ENCODE results near the gene SLIT2. TPM values are rescaled to one million over a fixed set of nuclear protein-coding genes. Genes with fewer than 3 reads are reported as not detected.

The SLIT2 gene
- total RNA-seq, 1 experiment from 2014 or later = not detected

DNA sequence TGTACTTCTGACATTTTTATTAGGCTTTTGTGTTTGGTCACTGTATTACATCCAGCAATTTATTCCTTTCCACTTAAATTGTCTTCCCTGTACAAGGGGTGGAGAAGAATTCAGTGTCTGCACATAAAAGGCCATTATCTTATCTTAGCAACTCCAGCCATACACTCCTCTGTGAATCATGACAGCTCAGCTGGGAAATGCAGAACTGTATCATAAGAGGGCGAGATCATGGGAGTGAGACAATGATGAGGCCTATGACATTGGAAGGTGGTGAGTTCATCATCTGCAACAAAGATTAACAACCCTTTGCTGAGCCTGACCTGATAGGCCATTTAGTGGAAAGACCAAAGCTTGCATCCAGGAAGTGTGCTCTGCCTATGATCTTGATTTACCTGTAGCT, 33.3 kb downstream of the SLIT2 start:
- Histone ChIP-seq H3K79me2 (ENCODE audit: low read length) (no peaks in the 10 kb centered on the region), H3K4me3 (ENCODE audit: low read length) (no peak overlapping the region), H3K27me3 (ENCODE audit: low read length) (no peaks in the 10 kb centered on the region; the same call in 1 of the 2 replicates), H4K20me1 (ENCODE audit: insufficient read depth, low read depth, low read length) (no peaks in the 10 kb centered on the region), H3K36me3 (ENCODE audit: insufficient read depth, low read length) (no peaks in the 10 kb centered on the region), H3K9ac (ENCODE audit: low read length) (no peak overlapping the region), H3K4me1 (ENCODE audit: low read length) (no peaks in the 10 kb centered on the region), H3K9me2 (replicated peaks; ENCODE audit: insufficient read depth, low read length) (no peaks in the 10 kb centered on the region), H3K4me2 (ENCODE audit: low read depth, low read length, poor library complexity, severe bottlenecking) (no peak overlapping the region), H3K9me3 (ENCODE audit: low read length) (no peaks in the 10 kb centered on the region), H3K27ac (ENCODE audit: low read length) (no peak overlapping the region), H2AFZ (ENCODE audit: low read length) (no peak overlapping the region)
- DNase-seq = no peak

DNA sequence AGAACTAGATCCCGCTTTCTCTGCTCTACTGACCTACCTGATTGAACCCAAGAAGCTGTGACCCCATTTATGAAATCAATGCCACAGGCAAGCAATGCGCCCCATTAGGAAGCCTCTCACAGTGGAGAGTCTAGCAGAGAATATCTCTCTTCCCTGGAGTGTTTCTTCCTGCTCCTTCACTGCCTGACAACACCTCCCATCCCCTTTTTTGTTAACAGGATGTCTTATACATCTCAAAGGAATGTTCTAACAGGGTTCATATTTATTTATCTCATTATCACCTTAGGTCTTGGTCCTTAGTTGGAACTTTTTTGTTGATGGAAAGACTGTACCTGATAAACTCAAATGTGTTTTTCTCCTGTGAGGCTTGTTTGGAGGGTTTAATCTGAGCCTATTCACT, 35.5 kb downstream of the SLIT2 start:
- no peaks in the 10 kb centered on the region for H3K9me3 ChIP-seq (ENCODE audit: low read length)
- H3K4me1 ChIP-seq (ENCODE audit: low read length) = no peaks in the 10 kb centered on the region
- H3K4me2 ChIP-seq (ENCODE audit: low read depth, low read length, poor library complexity, severe bottlenecking) = no peak overlapping the region
- H2AFZ ChIP-seq (ENCODE audit: low read length) = no peak overlapping the region
- no peaks in the 10 kb centered on the region for H3K9me2 ChIP-seq (replicated peaks; ENCODE audit: insufficient read depth, low read length)
- H3K27me3 ChIP-seq (ENCODE audit: low read length) = no peaks in the 10 kb centered on the region; the same call in 1 of the 2 replicates
- no peak overlapping the region for H3K4me3 ChIP-seq (ENCODE audit: low read length)
- H3K36me3 ChIP-seq (ENCODE audit: insufficient read depth, low read length) = no peaks in the 10 kb centered on the region
- no peak overlapping the region for H3K9ac ChIP-seq (ENCODE audit: low read length)
- no peak for DNase-seq
- H4K20me1 ChIP-seq (ENCODE audit: insufficient read depth, low read depth, low read length) = no peaks in the 10 kb centered on the region
- no peak overlapping the region for H3K27ac ChIP-seq (ENCODE audit: low read length)
- no peaks in the 10 kb centered on the region for H3K79me2 ChIP-seq (ENCODE audit: low read length)

DNA sequence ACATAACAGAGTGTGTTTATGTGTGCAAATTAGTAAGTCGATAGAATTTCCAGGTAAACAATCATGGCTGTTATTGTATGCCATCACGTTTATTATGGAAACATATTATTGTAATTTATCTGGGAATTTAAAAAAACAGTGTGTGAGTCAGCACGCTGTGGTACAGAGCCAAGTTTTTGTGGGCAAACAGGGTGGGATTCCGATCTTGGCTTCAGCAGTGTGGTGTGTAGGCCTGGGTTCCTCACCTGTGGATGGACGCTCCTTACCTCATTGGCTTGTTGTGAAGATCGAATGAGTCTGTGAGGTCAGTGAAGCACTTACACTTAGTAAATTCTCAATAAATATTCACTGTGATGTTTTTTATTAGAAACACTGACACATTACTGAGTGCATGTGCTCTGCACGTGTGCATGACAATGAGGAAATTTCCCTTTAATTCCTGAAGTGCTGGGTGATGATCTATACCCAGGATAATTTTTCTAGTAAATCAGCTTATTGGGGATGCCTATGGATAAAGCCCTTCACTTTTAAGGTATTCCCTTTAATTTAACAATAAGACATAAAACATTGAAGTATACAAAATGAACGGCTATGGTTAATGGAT, 36.4 kb downstream of the SLIT2 start:
- no peaks in the 10 kb centered on the region; the same call in 1 of the 2 replicates for H3K27me3 ChIP-seq (ENCODE audit: low read length)
- H3K9me2 ChIP-seq (replicated peaks; ENCODE audit: insufficient read depth, low read length) = no peaks in the 10 kb centered on the region
- no peaks in the 10 kb centered on the region for H3K79me2 ChIP-seq (ENCODE audit: low read length)
- H3K4me3 ChIP-seq (ENCODE audit: low read length) = no peak overlapping the region
- H3K27ac ChIP-seq (ENCODE audit: low read length) = no peak overlapping the region
- H3K9me3 ChIP-seq (ENCODE audit: low read length) = no peaks in the 10 kb centered on the region
- no peaks in the 10 kb centered on the region for H3K4me1 ChIP-seq (ENCODE audit: low read length)
- H3K4me2 ChIP-seq (ENCODE audit: low read depth, low read length, poor library complexity, severe bottlenecking) = no peak overlapping the region
- H3K9ac ChIP-seq (ENCODE audit: low read length) = no peak overlapping the region
- no peak for DNase-seq
- H4K20me1 ChIP-seq (ENCODE audit: insufficient read depth, low read depth, low read length) = no peaks in the 10 kb centered on the region
- no peak overlapping the region for H2AFZ ChIP-seq (ENCODE audit: low read length)
- no peaks in the 10 kb centered on the region for H3K36me3 ChIP-seq (ENCODE audit: insufficient read depth, low read length)

DNA sequence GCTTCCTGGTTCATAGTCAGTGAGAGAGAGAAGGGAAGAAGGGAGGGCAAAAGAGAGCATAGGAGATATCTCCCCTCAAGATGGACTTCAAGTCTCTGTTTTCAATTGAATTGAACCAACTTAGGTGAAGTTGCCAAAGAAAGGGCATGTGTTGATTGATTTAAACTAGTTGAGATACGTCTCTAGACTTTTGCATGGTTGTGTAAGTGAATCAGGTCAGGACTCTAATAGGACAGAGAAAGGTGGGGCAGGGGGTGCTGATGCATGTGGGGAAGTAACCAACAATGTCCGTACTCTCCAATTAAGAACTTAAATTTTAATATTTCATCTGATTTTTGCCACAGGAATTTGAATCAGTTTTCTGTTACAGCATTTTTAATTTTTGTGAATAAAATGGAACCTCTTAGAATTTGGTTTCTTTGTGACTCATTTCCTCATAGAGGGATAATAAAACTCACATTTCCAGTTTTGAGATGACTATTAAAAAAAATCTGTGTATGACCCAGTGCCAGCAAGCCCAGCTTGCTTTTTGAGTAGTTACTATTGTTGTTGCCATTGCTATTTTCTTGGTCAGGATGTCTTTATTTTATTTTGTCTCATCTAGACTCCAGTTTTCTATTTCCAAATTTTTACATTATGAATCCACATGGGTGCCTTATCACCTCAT, 37.3 kb downstream of the SLIT2 start:
- no peaks in the 10 kb centered on the region for H4K20me1 ChIP-seq (ENCODE audit: insufficient read depth, low read depth, low read length)
- no peak overlapping the region for H2AFZ ChIP-seq (ENCODE audit: low read length)

DNA sequence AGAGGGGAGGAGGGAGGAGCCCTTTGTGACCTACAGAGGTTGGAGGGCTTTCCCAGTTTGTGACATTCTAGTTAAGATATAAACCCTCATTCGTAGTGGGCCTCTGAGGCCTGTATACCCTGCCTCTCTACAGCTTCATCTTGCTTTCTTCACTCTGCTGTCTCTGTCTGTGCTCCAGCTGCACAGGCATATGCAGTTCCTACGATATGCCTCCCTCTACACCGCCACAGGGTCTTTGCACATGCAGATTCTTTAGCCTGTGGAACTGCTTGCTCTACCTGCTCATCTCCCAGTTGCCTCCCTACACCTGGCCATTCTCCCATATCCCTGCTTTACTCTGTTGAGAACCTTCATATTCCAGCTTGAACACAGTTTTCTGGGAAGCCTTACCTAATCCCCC, 38.1 kb downstream of the SLIT2 start:
- no peak for DNase-seq
- H2AFZ ChIP-seq (ENCODE audit: low read length) = no peak overlapping the region
- no peak overlapping the region for H3K27ac ChIP-seq (ENCODE audit: low read length)
- no peak overlapping the region for H3K4me3 ChIP-seq (ENCODE audit: low read length)
- no peaks in the 10 kb centered on the region for H3K9me3 ChIP-seq (ENCODE audit: low read length)
- no peaks in the 10 kb centered on the region for H3K27me3 ChIP-seq (ENCODE audit: low read length)
- no peaks in the 10 kb centered on the region for H3K9me2 ChIP-seq (replicated peaks; ENCODE audit: insufficient read depth, low read length)
- no peaks in the 10 kb centered on the region for H4K20me1 ChIP-seq (ENCODE audit: insufficient read depth, low read depth, low read length)
- no peak overlapping the region for H3K4me2 ChIP-seq (ENCODE audit: low read depth, low read length, poor library complexity, severe bottlenecking)
- no peak overlapping the region for H3K9ac ChIP-seq (ENCODE audit: low read length)
- H3K36me3 ChIP-seq (ENCODE audit: insufficient read depth, low read length) = no peaks in the 10 kb centered on the region
- H3K79me2 ChIP-seq (ENCODE audit: low read length) = no peaks in the 10 kb centered on the region
- H3K4me1 ChIP-seq (ENCODE audit: low read length) = no peaks in the 10 kb centered on the region

More for the DNA sequence above, 37.3 kb downstream of the SLIT2 start:
- H3K27ac ChIP-seq (ENCODE audit: low read length) = no peak overlapping the region
- no peaks in the 10 kb centered on the region; the same call in 1 of the 2 replicates for H3K27me3 ChIP-seq (ENCODE audit: low read length)
- H3K36me3 ChIP-seq (ENCODE audit: insufficient read depth, low read length) = no peaks in the 10 kb centered on the region
- no peaks in the 10 kb centered on the region for H3K4me1 ChIP-seq (ENCODE audit: low read length)
- H3K9me2 ChIP-seq (replicated peaks; ENCODE audit: insufficient read depth, low read length) = no peaks in the 10 kb centered on the region
- no peak overlapping the region for H3K4me2 ChIP-seq (ENCODE audit: low read depth, low read length, poor library complexity, severe bottlenecking)
- no peaks in the 10 kb centered on the region for H3K79me2 ChIP-seq (ENCODE audit: low read length)
- H3K9me3 ChIP-seq (ENCODE audit: low read length) = no peaks in the 10 kb centered on the region
- H3K4me3 ChIP-seq (ENCODE audit: low read length) = no peak overlapping the region
- no peak overlapping the region for H3K9ac ChIP-seq (ENCODE audit: low read length)
- DNase-seq = no peak

DNA sequence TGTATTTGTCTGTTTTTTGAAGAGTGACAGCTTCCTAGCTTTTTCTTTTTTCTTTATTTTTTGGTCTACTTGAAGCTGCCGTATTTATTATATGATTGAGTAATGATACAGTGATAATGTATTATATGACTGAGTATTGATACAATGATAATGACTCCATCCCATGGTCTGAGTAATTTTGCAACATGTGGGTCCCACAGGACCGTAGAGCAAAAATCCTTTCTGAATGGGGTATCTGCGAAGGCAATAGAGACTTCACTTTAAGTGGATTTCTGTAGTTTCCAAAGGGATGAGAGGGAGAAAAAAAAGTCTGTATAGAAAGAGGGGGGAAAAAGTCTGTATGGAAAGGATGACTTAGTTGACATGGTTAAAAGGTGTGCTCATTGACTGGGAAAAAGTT, 41.0 kb downstream of the SLIT2 start:
- Histone ChIP-seq H2AFZ (ENCODE audit: low read length) (no peak overlapping the region), H3K36me3 (ENCODE audit: insufficient read depth, low read length) (no peaks in the 10 kb centered on the region), H3K4me2 (ENCODE audit: low read depth, low read length, poor library complexity, severe bottlenecking) (no peak overlapping the region), H3K79me2 (ENCODE audit: low read length) (no peaks in the 10 kb centered on the region), H4K20me1 (ENCODE audit: insufficient read depth, low read depth, low read length) (no peaks in the 10 kb centered on the region), H3K4me3 (ENCODE audit: low read length) (no peak overlapping the region), H3K9me3 (ENCODE audit: low read length) (no peaks in the 10 kb centered on the region), H3K9ac (ENCODE audit: low read length) (no peak overlapping the region), H3K4me1 (ENCODE audit: low read length) (no peaks in the 10 kb centered on the region), H3K9me2 (replicated peaks; ENCODE audit: insufficient read depth, low read length) (no peaks in the 10 kb centered on the region), H3K27me3 (ENCODE audit: low read length) (no peaks in the 10 kb centered on the region), H3K27ac (ENCODE audit: low read length) (no peak overlapping the region)
- DNase-seq = no peak

DNA sequence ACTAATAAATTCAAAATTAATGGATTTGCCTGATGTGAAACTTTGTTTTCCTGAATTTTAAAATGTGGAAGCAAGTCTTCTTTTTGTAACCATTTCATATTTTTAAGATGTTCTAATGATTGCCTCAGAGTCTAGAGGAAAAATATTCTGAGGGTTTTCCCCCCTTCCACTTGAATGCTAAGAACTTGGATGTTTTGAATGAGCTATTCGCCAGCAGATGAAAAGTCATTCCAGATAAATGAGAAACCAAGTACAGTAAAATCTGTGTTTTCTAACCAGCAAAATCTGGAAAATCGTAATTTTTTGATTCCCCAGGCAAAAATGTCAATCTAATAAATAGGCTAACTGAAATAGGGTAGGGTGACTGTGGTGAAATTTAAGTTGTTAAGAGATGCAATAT, 45.6 kb downstream of the SLIT2 start:
- no peak overlapping the region for H3K4me3 ChIP-seq (ENCODE audit: low read length)
- no peaks in the 10 kb centered on the region for H3K36me3 ChIP-seq (ENCODE audit: insufficient read depth, low read length)
- H3K9me2 ChIP-seq (replicated peaks; ENCODE audit: insufficient read depth, low read length) = no peaks in the 10 kb centered on the region
- no peak for DNase-seq
- H3K9me3 ChIP-seq (ENCODE audit: low read length) = no peaks in the 10 kb centered on the region
- H2AFZ ChIP-seq (ENCODE audit: low read length) = no peak overlapping the region
- no peaks in the 10 kb centered on the region for H3K4me1 ChIP-seq (ENCODE audit: low read length)
- H3K27me3 ChIP-seq (ENCODE audit: low read length) = no peaks in the 10 kb centered on the region
- no peak overlapping the region for H3K4me2 ChIP-seq (ENCODE audit: low read depth, low read length, poor library complexity, severe bottlenecking)
- H3K27ac ChIP-seq (ENCODE audit: low read length) = no peak overlapping the region
- H3K9ac ChIP-seq (ENCODE audit: low read length) = no peak overlapping the region
- no peaks in the 10 kb centered on the region for H3K79me2 ChIP-seq (ENCODE audit: low read length)
- H4K20me1 ChIP-seq (ENCODE audit: insufficient read depth, low read depth, low read length) = no peaks in the 10 kb centered on the region

DNA sequence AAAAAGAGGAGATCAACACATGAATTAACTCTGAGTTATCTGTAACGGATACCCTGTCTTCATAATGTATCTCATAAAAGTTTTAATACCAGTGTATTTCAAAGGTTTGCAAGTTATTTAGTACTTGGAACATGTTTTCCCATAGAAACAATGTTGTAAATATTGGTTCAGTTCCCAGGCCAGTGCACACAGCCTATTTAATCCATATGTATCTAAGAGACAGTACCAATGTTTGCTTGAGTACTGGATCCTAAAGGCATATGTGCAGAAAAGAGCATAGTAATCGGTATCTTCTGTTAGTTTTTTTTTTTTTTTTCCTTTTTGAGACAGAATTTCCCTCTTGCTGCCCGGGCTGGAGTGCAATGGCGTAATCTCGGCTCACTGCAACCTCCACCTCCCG, 46.1 kb downstream of the SLIT2 start:
- no peak overlapping the region for H3K4me2 ChIP-seq (ENCODE audit: low read depth, low read length, poor library complexity, severe bottlenecking)
- H3K4me1 ChIP-seq (ENCODE audit: low read length) = no peaks in the 10 kb centered on the region
- no peak overlapping the region for H3K4me3 ChIP-seq (ENCODE audit: low read length)
- H3K9me2 ChIP-seq (replicated peaks; ENCODE audit: insufficient read depth, low read length) = no peaks in the 10 kb centered on the region
- H3K9me3 ChIP-seq (ENCODE audit: low read length) = no peaks in the 10 kb centered on the region
- H4K20me1 ChIP-seq (ENCODE audit: insufficient read depth, low read depth, low read length) = no peaks in the 10 kb centered on the region
- no peak overlapping the region for H3K27ac ChIP-seq (ENCODE audit: low read length)
- H2AFZ ChIP-seq (ENCODE audit: low read length) = no peak overlapping the region
- H3K9ac ChIP-seq (ENCODE audit: low read length) = no peak overlapping the region
- no peaks in the 10 kb centered on the region for H3K27me3 ChIP-seq (ENCODE audit: low read length)
- H3K36me3 ChIP-seq (ENCODE audit: insufficient read depth, low read length) = no peaks in the 10 kb centered on the region
- DNase-seq = no peak
- no peaks in the 10 kb centered on the region for H3K79me2 ChIP-seq (ENCODE audit: low read length)
